HG02610 (cell line): ENCODE results near the gene BCR.

ENCODE experiments used
- ATAC-seq: cut with Tn5 transposase; IDR thresholded peaks from one replicate; pipeline ENCODE4 v1.9.1; 2021; ENCODE audit warnings: mild to moderate bottlenecking, moderate library complexity; ENCODE audit not compliant: unreplicated experiment

The BCR gene

GRCh38 chr22:23272834-23273233 is 92.5 kb downstream of the BCR start:
- no peak for ATAC-seq

- ATAC-seq: no peak
Observed at GRCh38 chr22:23273445-23274145, 93.3 kb downstream of the BCR start.

DNA sequence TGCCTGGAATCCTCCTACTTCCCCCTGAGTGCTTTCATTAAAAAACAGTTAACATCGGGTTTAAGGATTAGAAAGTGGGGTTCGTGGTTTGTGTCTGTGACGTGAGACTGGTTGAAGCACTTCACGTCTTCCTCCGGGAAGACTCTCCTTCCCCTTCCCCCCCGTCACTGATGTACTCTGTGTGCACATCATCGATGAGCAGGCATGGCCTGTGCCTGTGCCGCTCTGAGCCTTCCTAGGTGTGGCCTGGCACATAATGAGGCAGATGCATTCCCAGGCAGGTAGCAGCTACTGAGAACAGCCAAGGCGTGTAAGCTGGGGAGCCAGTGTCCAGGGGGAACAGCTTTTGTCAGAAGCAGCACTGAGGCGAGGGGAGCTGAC is 93.8 kb downstream of the BCR start:
- no peak for ATAC-seq

DNA sequence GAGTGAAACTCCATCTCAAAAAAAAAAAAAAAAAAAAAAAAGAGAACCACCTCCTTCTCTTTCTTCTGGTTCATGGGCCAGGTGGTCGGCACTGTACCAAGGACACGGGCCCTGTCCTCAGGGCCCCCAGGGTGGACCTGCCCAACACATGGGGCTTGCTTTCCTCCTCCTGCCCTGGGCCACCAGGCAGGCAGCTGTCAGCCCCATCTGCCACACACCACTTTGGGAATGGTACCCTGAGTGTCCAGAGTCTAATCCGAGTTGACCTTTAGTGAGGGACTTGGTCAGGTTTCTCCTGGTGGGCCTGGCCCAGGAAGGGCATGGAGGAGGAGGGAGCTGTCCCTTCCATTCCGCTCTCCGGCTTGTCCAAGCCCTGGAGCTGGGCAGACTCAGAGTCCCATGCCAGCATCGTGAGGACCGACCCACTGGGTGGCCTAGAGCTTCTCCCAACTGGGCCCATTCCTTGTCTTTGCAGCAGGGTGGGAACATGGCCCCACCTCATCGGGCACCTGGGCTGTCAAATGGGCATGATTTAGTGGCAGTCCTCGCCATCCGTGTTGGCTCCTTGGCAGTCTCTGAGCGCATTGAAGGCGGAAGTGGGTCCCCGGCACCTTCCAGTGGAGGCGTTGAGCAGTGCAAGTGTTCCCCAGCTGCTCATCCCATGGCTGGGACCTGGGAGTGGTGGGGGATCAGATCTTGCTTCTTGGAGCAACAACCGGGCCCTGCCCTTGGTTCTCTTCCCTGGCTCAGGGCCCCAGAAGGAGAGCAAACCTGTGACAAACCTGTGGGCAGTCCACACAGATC is 94.8 kb downstream of the BCR start:
- no peak for ATAC-seq

GRCh38 chr22:23275751-23276150 is 95.4 kb downstream of the BCR start:
- no peak for ATAC-seq

DNA sequence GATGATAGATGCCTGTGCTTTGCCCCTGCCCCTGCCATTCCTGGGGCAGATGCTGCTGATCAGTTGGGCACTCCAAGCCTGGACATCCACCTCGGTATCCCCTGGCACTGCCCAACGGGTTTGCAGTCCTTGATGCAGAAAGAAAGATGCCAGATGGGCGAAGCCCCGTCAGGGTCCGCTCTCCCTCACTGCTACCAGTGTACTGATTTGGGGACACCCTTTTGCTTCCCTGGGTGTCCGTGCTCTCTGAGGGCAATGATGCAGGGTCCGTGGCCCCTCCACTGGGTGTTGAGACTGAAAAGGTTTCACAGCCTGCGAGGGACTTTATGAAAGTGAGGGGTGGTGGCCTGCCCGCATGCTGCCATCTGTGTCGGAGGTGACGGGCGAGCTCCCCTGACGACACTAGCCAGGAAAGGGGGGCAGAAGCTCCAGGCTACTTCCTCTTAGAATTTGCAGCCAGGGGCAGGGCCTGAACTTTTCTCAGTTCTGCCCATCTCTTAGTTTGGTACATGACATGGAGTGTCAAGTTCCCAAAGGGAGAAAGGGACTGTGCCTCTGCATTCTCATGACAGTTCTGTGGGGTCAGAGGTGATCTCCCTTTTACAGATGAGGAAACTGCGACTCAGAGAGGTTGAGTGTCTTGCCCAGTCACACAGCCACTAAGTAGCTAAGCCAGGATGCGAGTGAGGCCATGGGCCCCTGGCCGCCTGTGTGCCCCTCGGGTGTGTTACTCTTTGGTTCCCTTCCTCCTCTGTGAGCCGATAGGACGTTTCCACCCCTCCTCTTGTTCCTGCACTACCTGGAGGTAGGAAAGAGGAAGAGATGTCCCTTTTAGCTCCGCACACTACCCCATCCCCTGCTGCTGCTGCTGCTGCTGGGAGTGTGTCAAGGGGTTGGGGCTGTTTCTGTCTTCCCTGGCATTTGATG is 96.6 kb downstream of the BCR start:
- ATAC-seq: no peak

GRCh38 chr22:23277583-23278295 is 97.4 kb downstream of the BCR start:
- no peak for ATAC-seq

- ATAC-seq: no peak
Observed at GRCh38 chr22:23278883-23279675, 98.8 kb downstream of the BCR start.

DNA sequence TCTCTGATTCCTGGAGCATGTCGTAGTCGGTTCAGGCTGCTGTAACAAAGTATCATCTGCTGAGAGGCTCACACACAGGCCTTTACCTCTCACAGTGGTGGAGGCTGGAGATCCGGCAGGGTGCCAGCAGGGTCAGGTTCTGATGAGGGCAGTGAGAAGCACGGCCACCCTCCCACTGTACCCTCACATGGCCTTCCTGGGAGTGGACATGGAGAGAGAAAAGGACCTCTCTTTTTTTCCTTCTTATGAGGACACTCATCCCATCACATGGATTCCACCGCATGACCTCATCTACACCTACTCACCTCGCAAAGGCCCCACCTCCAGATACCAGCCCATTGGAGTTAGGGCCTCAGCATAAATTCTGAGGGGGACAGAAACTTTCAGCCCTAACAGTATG is 99.5 kb downstream of the BCR start:
- no peak for ATAC-seq

DNA sequence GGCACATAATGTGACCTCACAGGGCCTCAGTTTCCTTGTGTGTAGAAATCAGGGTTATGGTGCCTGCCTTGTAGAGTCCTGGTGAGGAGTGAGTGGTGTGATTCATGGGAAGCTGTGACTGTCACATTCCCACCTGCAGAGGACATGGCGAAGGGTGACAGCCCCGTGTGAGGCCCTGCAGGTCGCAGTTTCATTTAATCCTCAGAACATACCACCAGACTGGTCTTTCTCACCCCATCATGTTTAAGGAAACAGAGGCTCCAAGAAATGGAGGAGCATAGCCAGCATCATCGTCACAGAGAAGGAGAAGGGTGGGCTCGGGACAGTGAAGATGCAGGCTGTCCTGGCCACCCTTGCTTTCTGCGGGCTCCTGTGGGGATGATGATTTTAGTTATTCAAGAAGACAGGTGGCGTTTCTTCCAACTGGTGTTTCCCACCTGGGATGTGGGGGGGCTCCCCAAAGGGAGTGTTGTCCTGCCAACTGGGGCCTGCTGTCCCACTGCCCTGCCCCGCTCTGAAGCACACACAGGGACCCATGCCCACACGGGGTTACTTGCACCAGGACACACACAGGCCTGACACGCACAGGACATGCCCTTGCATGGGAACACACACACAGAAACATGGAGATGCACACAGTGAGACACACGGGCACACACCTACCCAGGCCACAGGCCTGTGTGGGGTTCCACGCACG is 100.2 kb downstream of the BCR start:
- ATAC-seq: no peak

DNA sequence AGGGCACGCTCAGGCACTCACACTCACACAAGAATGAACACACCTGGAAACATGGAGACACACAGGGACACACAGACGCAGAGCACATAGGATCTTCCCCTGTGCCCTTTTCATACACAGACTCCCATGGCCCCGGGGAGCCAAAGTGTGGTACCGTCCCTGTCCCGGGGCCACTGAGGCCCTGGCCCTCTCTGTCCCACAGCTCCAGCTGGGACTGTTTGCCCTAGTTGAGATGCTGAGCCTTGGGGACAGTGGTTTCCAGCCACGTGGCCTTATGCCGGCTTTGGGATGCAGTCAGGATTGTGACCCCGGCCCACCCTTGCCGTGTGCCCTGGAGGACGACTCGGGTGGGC is 100.7 kb downstream of the BCR start:
- no peak for ATAC-seq

DNA sequence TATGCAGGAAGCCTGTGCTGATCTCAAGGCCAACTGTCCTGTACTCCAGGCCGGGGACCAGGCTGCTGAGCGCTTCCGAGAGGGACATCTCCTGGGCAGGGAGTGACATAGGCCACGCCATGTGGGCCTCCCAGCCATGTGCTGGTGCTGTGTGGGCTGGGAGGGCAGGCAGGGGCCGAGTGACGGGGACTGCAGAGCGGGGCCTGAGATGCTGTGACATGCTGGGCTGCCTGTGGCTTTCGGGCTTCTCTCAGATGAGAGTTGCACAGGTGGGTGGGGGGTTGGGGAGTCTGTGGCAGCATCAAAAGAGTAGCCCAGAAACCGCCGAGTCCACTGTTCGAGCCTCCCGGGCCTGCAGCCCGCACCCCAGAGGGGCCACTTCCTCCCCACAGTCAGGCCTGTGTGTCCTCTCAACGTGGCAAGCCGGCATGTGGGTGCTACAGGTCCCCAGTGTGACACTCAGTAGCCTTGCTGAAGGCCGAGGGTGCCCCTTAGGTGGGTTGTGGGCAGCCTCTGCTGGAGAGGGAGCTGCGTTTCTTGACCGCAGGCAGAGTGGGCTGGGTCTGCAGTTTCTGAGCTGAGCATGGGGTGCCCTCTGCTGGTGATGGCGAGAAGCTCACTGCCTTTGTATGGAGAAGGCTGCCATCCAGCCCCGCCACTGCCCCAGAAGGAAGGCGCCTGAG is 101.2 kb downstream of the BCR start:
- ATAC-seq: no peak

- ATAC-seq: no peak
Observed at GRCh38 chr22:23282089-23282501, 101.8 kb downstream of the BCR start.

DNA sequence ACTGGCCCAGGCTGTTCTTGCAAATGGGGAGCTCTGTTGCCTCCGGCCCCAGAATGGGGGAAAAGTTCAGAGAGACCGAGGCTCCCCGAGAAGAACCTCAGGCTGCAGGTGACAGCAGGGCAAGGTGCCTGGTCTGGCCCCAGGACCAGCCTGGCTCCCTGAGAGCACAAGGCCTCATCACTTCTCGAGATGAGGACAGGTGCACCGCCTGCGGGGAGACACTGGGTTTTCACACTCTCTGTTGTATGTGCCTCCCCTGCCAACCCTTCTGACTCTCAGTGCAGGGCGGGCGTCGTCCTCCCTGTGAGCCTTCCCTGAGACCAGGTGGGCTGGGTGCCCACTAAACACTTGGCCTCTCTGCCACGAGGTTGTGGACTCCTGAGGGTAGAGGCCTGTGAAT is 102.2 kb downstream of the BCR start:
- no peak for ATAC-seq

DNA sequence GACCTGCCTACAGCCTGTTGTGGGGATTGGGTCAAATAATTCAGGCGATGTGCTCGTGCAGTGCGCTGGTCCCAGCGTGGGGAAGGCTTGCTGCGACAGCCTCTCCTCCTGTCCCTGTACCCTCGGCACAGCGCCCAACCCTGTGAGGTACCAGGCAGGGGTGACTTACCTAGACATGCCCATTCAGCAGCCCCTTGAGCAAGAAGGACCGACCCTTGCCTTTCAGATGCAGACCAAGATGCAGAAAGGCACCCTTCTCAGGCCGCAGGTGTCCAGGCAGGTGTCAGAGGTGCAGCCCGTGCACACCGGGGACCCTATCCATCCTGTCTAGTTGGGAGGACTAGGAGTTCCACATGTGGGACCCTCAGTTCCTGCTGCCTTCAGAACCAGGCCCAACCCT is 102.7 kb downstream of the BCR start:
- ATAC-seq: no peak

- ATAC-seq: no peak
Observed at GRCh38 chr22:23283591-23284503, 103.5 kb downstream of the BCR start.

GRCh38 chr22:23284504-23285033 is 104.3 kb downstream of the BCR start:
- no peak for ATAC-seq

DNA sequence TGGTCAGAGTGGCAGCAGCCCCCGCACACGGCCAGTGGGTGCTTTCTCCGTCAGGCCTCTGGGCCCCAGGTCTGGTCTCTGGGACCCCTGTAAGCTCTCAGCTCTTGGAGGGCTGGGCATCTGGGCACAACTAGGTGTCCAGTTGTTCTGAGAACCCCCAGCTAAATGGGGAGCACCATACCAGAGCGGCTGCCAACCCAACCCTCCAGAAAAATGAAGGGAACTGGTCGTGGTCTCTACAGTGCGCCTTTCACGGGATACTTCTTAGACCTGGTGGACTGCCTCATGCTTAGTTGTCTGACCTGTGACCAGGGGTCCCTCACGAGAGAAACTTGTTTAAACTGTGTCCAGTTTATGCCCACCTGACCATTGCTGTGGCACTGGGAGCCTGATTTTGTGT is 104.9 kb downstream of the BCR start:
- no peak for ATAC-seq
